Measurements from ENCODE around the gene SLC6A1.

DNA sequence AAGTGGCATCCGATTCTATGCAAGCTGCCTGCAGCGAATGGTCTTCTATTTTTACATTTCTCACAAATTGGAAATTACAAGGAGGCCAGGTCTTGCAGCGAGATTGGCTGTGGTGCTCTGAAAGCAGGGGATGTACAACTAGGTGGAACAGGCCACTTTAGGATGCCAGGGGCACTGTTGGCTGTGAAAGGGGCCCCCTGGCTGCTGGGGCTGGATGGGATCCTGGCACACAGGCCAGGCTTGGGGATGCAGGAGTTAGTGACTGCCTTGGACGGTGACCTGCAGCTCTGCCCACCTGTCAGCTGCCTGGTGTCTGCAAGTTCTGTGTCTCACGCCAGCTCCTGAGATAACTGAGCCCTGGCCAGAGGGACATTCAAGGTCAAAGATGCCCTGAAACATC, 4.6 kb downstream of the SLC6A1 start:
- TF ChIP-seq ATF2 (IDR thresholded peaks at IDR 0.05; ENCODE audit: low read length) (no peak), GTF2F1 (IDR thresholded peaks at IDR 0.05; ENCODE audit: borderline replicate concordance, low read depth, low read length) (no peak), SUZ12 (IDR thresholded peaks at IDR 0.05; ENCODE audit: low read length) (no peak), MAX (IDR thresholded peaks at IDR 0.05) (no peak), ZNF274 (IDR thresholded peaks at IDR 0.05; ENCODE audit: borderline replicate concordance, extremely low read depth, low read length) (no peak), POLR2A (IDR thresholded peaks at IDR 0.05; ENCODE audit: control extremely low read depth in 1 of 2, low read depth in 2 of 2, low read length in 2 of 2) (no peak), FOSL1 (IDR thresholded peaks at IDR 0.05; ENCODE audit: insufficient read depth, low read depth, low read length) (no peak), BRCA1 (IDR thresholded peaks at IDR 0.05; ENCODE audit: low read depth, low read length) (no peak), HDAC6 (IDR thresholded peaks at IDR 0.05; ENCODE audit: low read depth, low read length) (no peak), POLR2AphosphoS5 (IDR thresholded peaks at IDR 0.05; ENCODE audit: low read depth, low read length) (no peak), TAF1 (IDR thresholded peaks at IDR 0.05; ENCODE audit: low read depth, low read length) (no peak)
- TF ChIP-seq, protein P1, sequence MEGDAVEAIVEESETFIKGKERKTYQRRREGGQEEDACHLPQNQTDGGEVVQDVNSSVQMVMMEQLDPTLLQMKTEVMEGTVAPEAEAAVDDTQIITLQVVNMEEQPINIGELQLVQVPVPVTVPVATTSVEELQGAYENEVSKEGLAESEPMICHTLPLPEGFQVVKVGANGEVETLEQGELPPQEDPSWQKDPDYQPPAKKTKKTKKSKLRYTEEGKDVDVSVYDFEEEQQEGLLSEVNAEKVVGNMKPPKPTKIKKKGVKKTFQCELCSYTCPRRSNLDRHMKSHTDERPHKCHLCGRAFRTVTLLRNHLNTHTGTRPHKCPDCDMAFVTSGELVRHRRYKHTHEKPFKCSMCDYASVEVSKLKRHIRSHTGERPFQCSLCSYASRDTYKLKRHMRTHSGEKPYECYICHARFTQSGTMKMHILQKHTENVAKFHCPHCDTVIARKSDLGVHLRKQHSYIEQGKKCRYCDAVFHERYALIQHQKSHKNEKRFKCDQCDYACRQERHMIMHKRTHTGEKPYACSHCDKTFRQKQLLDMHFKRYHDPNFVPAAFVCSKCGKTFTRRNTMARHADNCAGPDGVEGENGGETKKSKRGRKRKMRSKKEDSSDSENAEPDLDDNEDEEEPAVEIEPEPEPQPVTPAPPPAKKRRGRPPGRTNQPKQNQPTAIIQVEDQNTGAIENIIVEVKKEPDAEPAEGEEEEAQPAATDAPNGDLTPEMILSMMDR (IDR thresholded peaks at IDR 0.05; ENCODE audit: control extremely low read depth in 1 of 3, insufficient read depth in 1 of 3, low read depth in 1 of 3, low read length in 3 of 3), result no peak

Measured in H1 (cell line).